AG04450 (cell line): Measurements from ENCODE around the gene TCF15. TPM values are rescaled to one million over a fixed set of nuclear protein-coding genes. Genes with fewer than 3 reads are reported as not detected.

Experiments
- CTCF ChIA-PET: fragments of 300-600, 350-600 bp; formaldehyde crosslinking; extraction: SDS; loops from one replicate; lab custom pipeline; 2022; ENCODE audit warnings: antibody characterized with exemption, inconsistent platforms; lab: Charles Lee
- POLR2A ChIA-PET: fragments of 350-600 bp; formaldehyde crosslinking; extraction: SDS; loops from one replicate; lab custom pipeline; 2021; ENCODE audit warnings: antibody characterized with exemption, inconsistent platforms; lab: Yijun Ruan, JAX
- DNase-seq: peaks from one replicate; pipeline ENCODE4 v3.0.0-alpha.2; 2011; ENCODE audit warnings: low read depth, low spot score
- H3K27ac ChIP-seq: one replicate; pipeline ENCODE4 v1.5.1; 2012; ENCODE audit warnings: low read depth, low read length, control low read depth
- H3K27me3 ChIP-seq: one replicate; pipeline ENCODE4 v1.6.0; 2012; ENCODE audit warnings: low read length; ENCODE audit not compliant: control insufficient read depth, insufficient read depth
- H3K4me3 ChIP-seq: 2 replicates; pipeline ENCODE4 v1.5.1; 2011; ENCODE audit warnings: mild to moderate bottlenecking, low read depth, low read length, control low read depth
- H3K9me3 ChIP-seq: 2 replicates; pipeline ENCODE4 v1.5.1; 2012; ENCODE audit warnings: low read length; ENCODE audit not compliant: control insufficient read depth, insufficient read depth
- CTCF ChIP-seq: IDR thresholded peaks from 2 replicates; pipeline ENCODE4 v1.5.1; 2011; ENCODE audit warnings: low read depth, low read length, control low read depth, inconsistent platforms
- polyA plus RNA-seq: library from polyadenylated mRNA; depleted of rRNA; stranded (reverse); fragments of >200 nt; gene quantifications from 2 replicates; pipeline ENCODE4 v1.2.3, GENCODE V29; 2011

The TCF15 gene
- polyA plus RNA-seq, 1 experiment: not detected

- POLR2A ChIA-PET: no interaction called here
- no peak for TF ChIP-seq CTCF
These were observed 36.7 kb upstream of the TCF15 start for GRCh38 chr20:646868-647233.

GRCh38 chr20:646107-646867 lies 36.2 kb upstream of the TCF15 start:
- ChIA-PET CTCF (interaction anchor here (0.6 to 5.9 kb wide), 37 partner anchors 9 to 338 kb away, joined by 3 to 60 read pairs (median 5); no protein-coding TSS in a partner anchor), POLR2A (no interaction called here)
- TF ChIP-seq CTCF: no peak
- H3K27me3 ChIP-seq: no peaks in the 10 kb centered on the region
- H3K4me3 ChIP-seq: no peak overlapping the region
- no peak for DNase-seq
- peaks cover 4% of the 10 kb centered on the region for H3K9me3 ChIP-seq
- no peak overlapping the region for H3K27ac ChIP-seq

More at GRCh38 chr20:646868-647233, 36.7 kb upstream of the TCF15 start:
- H3K27me3 ChIP-seq: no peaks in the 10 kb centered on the region
- CTCF ChIA-PET: interaction anchor here (0.6 to 5.9 kb wide), 11 partner anchors 8 to 293 kb away, joined by 3 to 60 read pairs (median 10); no protein-coding TSS in a partner anchor
- H3K4me3 ChIP-seq: no peak overlapping the region
- H3K9me3 ChIP-seq: peaks cover 4% of the 10 kb centered on the region
- H3K27ac ChIP-seq: no peak overlapping the region
- no peak for DNase-seq

- Histone ChIP-seq H3K27me3 (peaks cover 5% of the 10 kb centered on the region), H3K27ac (no peak overlapping the region), H3K4me3 (no peak overlapping the region), H3K9me3 (peaks cover 4% of the 10 kb centered on the region)
- ChIA-PET CTCF (interaction anchor here (0.6 to 5.9 kb wide), 43 partner anchors 8 to 337 kb away, joined by 3 to 60 read pairs (median 5); no protein-coding TSS in a partner anchor), POLR2A (interaction anchor here (0.7 to 1.0 kb wide), 2 partner anchors 68 to 102 kb away, joined by 3 to 4 read pairs; partner anchors contain the start of gene CSNK2A1)
- peak; percentile 96 for TF ChIP-seq CTCF
- peak; percentile 23 for DNase-seq
These were observed 35.4 kb upstream of the TCF15 start for GRCh38 chr20:645318-646106.

- ChIA-PET CTCF (interaction anchor here (0.6 to 5.9 kb wide), 38 partner anchors 8 to 337 kb away, joined by 3 to 60 read pairs (median 5); no protein-coding TSS in a partner anchor), POLR2A (interaction anchor here (0.7 to 1.0 kb wide), 2 partner anchors 67 to 101 kb away, joined by 3 to 4 read pairs; partner anchors contain the start of gene CSNK2A1)
- DNase-seq: no peak
- no peak for TF ChIP-seq CTCF
- Histone ChIP-seq H3K4me3 (no peak overlapping the region), H3K27me3 (peaks cover 5% of the 10 kb centered on the region), H3K9me3 (peaks cover 4% of the 10 kb centered on the region), H3K27ac (no peak overlapping the region)
These were observed 34.7 kb upstream of the TCF15 start for GRCh38 chr20:644692-645317.
